Neural cell (in vitro differentiated cells): ENCODE results near the gene ARHGEF11. TPM values are rescaled to one million over a fixed set of nuclear protein-coding genes. Genes with fewer than 3 reads are reported as not detected.

Source experiments
- H2AFZ ChIP-seq: fragments of 200-600, 300-800 bp; sonication (generic), shearing (Covaris generic); 2 replicates; pipeline ENCODE4 v1.6.0; 2014; ENCODE audit warnings: low read depth, mild to moderate bottlenecking, antibody characterized with exemption, low read length, moderate library complexity
- H3F3A ChIP-seq: fragments of 200-600 bp; shearing (Covaris generic); 2 replicates; pipeline ENCODE4 v1.6.1; 2016; ENCODE audit warnings: mild to moderate bottlenecking, moderate library complexity, mixed read lengths, antibody characterized with exemption, low read length; ENCODE audit not compliant: insufficient read depth, poor library complexity, severe bottlenecking
- H3K27ac ChIP-seq: fragments of 200-600, 300-800 bp; sonication (generic), shearing (Covaris generic); 2 replicates; pipeline ENCODE4 v1.5.1; 2014; ENCODE audit warnings: mild to moderate bottlenecking, low read length, moderate library complexity
- H3K27me3 ChIP-seq: fragments of 300-800, 200-600 bp; sonication (generic), shearing (Covaris generic); 2 replicates; pipeline ENCODE4 v1.6.0; 2014; ENCODE audit warnings: mild to moderate bottlenecking, low read depth, low read length, moderate library complexity; ENCODE audit not compliant: insufficient read depth
- H3K36me3 ChIP-seq: fragments of 300-800, 200-600 bp; sonication (generic), shearing (Covaris generic); 2 replicates; pipeline ENCODE4 v1.5.1; 2014; ENCODE audit warnings: mild to moderate bottlenecking, antibody characterized with exemption, low read length, moderate library complexity; ENCODE audit not compliant: insufficient read depth
- H3K4me2 ChIP-seq: fragments of 300-800, 200-600 bp; sonication (generic), shearing (Covaris generic); 2 replicates; pipeline ENCODE4 v1.6.0; 2014; ENCODE audit warnings: mild to moderate bottlenecking, low read length
- H3K4me3 ChIP-seq: fragments of 300-800, 200-600 bp; sonication (generic), shearing (Covaris generic); 2 replicates; pipeline ENCODE4 v1.5.1; 2014; ENCODE audit warnings: mild to moderate bottlenecking, low read length, moderate library complexity
- H3K79me2 ChIP-seq: fragments of 200-600 bp; shearing (Covaris generic); replicated peaks from 2 replicates; pipeline ENCODE4 v1.6.0; 2014; ENCODE audit warnings: mild to moderate bottlenecking, low read length, moderate library complexity; ENCODE audit not compliant: insufficient read depth
- H3K9ac ChIP-seq: fragments of 300-800, 200-600 bp; sonication (generic), shearing (Covaris generic); 2 replicates; pipeline ENCODE4 v1.6.1; 2016; ENCODE audit warnings: mild to moderate bottlenecking, low read length, mixed read lengths
- H3K9me2 ChIP-seq: fragments of 200-600 bp; shearing (Covaris generic); 2 replicates; pipeline ENCODE4 v1.6.1; 2016; ENCODE audit warnings: mild to moderate bottlenecking, low read length, mixed read lengths; ENCODE audit not compliant: insufficient read depth
- H3K9me3 ChIP-seq: fragments of 200-600, 300-800 bp; sonication (generic), shearing (Covaris generic); 2 replicates; pipeline ENCODE4 v1.6.1; 2016; ENCODE audit warnings: mild to moderate bottlenecking, mixed run types, low read length, moderate library complexity, mixed read lengths
- H4K20me1 ChIP-seq: fragments of 200-600 bp; shearing (Covaris generic); 2 replicates; pipeline ENCODE4 v1.6.1; 2016; ENCODE audit warnings: mild to moderate bottlenecking, mixed run types; ENCODE audit not compliant: insufficient read depth
- CTCF ChIP-seq: fragments of 450-650 bp; IDR thresholded peaks from 2 replicates; pipeline ENCODE4 v1.5.1; 2014; ENCODE audit warnings: antibody characterized with exemption, mild to moderate bottlenecking, moderate library complexity; ENCODE audit not compliant: poor library complexity, severe bottlenecking
- EP300 ChIP-seq: fragments of 450-650 bp; conservative IDR thresholded peaks from 2 replicates; pipeline ENCODE4 v1.6.1; 2014; ENCODE audit warnings: antibody characterized with exemption, mild to moderate bottlenecking, moderate library complexity; ENCODE audit not compliant: poor library complexity, severe bottlenecking
- EZH2 ChIP-seq: fragments of 200-600, 300-800 bp; shearing (Covaris generic), sonication (generic); IDR thresholded peaks from 2 replicates; pipeline ENCODE4 v1.6.1; 2014; ENCODE audit warnings: antibody characterized with exemption, low read length, borderline replicate concordance, mild to moderate bottlenecking; ENCODE audit not compliant: insufficient read depth, poor library complexity, severe bottlenecking
- MXI1 ChIP-seq: fragments of 450-650 bp; conservative IDR thresholded peaks from 2 replicates; pipeline ENCODE4 v1.6.1; 2014; ENCODE audit warnings: antibody characterized with exemption, mild to moderate bottlenecking; ENCODE audit not compliant: poor library complexity, severe bottlenecking
- POLR2AphosphoS5 ChIP-seq: IDR thresholded peaks from 2 replicates; pipeline ENCODE4 v1.6.1; 2012
- RAD21 ChIP-seq: fragments of 450-650 bp; conservative IDR thresholded peaks from 2 replicates; pipeline ENCODE4 v1.6.1; 2014; ENCODE audit warnings: antibody characterized with exemption, mild to moderate bottlenecking, moderate library complexity
- REST ChIP-seq: IDR thresholded peaks from 2 replicates; pipeline ENCODE4 v1.6.1; 2012; ENCODE audit warnings: borderline replicate concordance
- SMC3 ChIP-seq: fragments of 450-650 bp; conservative IDR thresholded peaks from 2 replicates; pipeline ENCODE4 v1.6.1; 2014; ENCODE audit warnings: antibody characterized with exemption, mild to moderate bottlenecking, moderate library complexity; ENCODE audit not compliant: poor library complexity
- TAF1 ChIP-seq: IDR thresholded peaks from 2 replicates; pipeline ENCODE4 v1.6.1; 2012; ENCODE audit warnings: low read depth
- polyA plus RNA-seq: library from polyadenylated mRNA; depleted of rRNA; stranded (reverse); fragments of >200 nt; gene quantifications from 2 replicates; pipeline ENCODE4 v1.2.3, GENCODE V29; 2014

Gene ARHGEF11
- polyA plus RNA-seq, 1 donor from 2014 or later, result 33.2 TPM

DNA sequence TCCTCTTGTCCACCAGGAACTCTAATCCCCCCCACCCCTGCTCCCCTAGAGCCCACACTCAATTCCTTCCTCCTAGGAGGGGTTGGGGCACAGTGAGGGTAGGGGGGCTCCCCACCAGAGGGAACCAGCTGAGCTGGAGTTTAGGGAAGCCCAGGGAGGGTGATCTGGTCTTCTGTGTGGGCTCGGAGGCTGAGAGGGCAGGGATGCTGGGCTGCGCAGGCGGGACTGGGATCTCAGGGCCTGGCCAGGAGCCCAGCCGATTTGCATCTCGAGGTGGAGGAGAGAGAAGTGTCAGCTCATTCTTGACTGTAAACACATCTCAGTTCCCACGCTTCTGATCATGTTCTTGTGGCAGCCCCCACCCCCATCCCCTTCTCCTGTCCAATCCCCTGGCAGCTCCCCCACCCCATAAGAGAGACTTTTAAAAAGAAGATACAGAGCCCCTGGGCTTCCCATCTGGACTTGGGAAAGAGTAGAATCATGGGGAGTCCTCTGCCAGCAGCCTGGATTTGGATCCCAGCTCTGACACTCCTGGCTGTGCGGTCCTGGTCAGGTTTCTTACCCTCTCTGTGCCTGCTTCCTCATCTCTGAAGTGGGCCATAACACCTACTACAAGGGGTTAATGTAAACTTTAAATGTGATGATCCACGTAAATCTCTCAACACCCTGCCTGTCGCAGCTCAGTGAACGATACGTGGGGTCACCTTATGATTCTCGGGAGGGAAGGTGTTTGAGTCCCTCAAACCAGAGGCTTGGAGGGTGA is 145.4 kb downstream of the ARHGEF11 start:
- no peak overlapping the region for H3K9ac ChIP-seq
- no peak overlapping the region for H2AFZ ChIP-seq
- H4K20me1 ChIP-seq, result no peaks in the 10 kb centered on the region
- no peaks in the 10 kb centered on the region for H3K79me2 ChIP-seq
- no peaks in the 10 kb centered on the region for H3K9me3 ChIP-seq
- no peaks in the 10 kb centered on the region for H3K36me3 ChIP-seq
- H3F3A ChIP-seq, result no peaks in the 10 kb centered on the region
- TF ChIP-seq MXI1 (no peak), RAD21 (no peak), CTCF (no peak), REST (no peak), SMC3 (no peak), EP300 (no peak), TAF1 (no peak)
- H3K27ac ChIP-seq, result no peak overlapping the region
- H3K4me2 ChIP-seq, result no peak overlapping the region
- no peaks in the 10 kb centered on the region for H3K9me2 ChIP-seq
- H3K27me3 ChIP-seq, result peaks cover 4% of the 10 kb centered on the region
- no peak overlapping the region for H3K4me3 ChIP-seq

GRCh38 chr1:156898971-156899664 is 146.4 kb downstream of the ARHGEF11 start:
- Histone ChIP-seq H3K9me3 (no peaks in the 10 kb centered on the region), H3K36me3 (no peaks in the 10 kb centered on the region), H3K9me2 (no peaks in the 10 kb centered on the region), H3K4me3 (no peak overlapping the region), H3K79me2 (no peaks in the 10 kb centered on the region), H3K27ac (no peak overlapping the region), H3K4me2 (no peak overlapping the region), H3K9ac (no peak overlapping the region), H4K20me1 (no peaks in the 10 kb centered on the region), H3F3A (no peaks in the 10 kb centered on the region), H3K27me3 (peaks cover 14% of the 10 kb centered on the region), H2AFZ (no peak overlapping the region)
- TF ChIP-seq SMC3, result no peak
- no peak for TF ChIP-seq TAF1
- no peak for TF ChIP-seq REST
- TF ChIP-seq CTCF, result no peak
- TF ChIP-seq MXI1, result no peak
- TF ChIP-seq EP300, result no peak
- TF ChIP-seq RAD21, result no peak
- no peak for TF ChIP-seq POLR2AphosphoS5
- no peak for TF ChIP-seq EZH2
